Measurements from ENCODE around the gene NSMF.
A peak's percentile ranks its signal among the peaks of the same experiment; 100 is the strongest.

The NSMF gene

GRCh38 chr9:137444106-137444790, 14.9 kb downstream of the NSMF start:
- DNase-seq (ENCODE audit: insufficient read length, low spot score) (no peak), FAIRE-seq (no peak)
- no peak for TF ChIP-seq POLR2A (IDR thresholded peaks at IDR 0.05; ENCODE audit: low read depth, low read length)

DNA sequence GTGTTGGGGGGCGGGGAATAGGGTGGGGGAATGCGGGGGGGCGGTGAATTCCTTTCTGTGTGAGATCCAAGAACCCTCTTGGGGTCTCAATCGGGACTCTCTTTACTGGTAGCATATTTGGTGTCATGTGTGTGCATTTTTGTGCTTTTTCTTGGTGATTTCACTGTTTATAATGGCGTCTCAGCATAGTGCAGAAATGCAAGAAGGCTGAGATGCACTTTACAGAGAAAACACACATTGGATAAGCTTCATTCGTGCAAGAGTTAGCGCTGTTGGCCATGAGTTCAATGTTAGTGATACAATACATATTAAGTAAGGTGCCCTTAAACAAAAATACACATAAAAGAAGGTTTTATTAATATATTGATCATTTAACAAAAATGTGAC, 17.2 kb downstream of the NSMF start:
- FAIRE-seq (no peak), DNase-seq (ENCODE audit: insufficient read length, low spot score) (no peak)
- no peak for TF ChIP-seq POLR2A (IDR thresholded peaks at IDR 0.05; ENCODE audit: low read depth, low read length)

DNA sequence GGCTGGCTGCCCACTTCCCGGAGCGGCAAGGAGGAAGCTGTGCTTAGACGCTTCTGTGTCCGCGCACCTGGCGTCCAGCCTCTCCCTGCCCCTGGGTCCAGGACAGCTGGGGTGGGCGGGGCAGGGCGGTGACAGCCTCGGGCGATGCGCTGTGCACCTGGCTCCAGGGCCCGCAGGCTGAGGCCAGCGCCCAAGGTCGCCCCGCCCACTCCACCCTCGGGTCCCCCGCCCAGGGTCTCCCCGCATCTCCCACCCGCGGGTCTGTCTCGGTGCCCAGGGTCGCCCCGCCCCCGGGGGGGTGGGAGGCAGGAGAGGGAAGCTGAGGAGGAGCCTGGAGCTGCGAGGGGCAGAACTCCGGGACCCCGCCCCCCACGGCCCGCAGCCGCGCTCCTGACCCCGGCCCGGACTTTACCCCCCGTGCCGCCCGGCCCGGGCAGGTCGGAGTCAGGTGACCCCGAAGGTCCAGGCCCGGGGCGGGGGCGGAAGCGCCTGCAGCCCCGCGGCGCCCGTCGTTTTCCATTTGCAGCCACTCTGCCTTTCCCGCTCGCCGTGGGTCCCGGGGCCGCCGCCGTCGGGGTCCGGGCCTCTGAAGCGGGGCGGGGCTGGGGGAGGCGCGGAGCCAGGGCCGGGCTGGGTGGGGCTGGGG, 17.7 kb downstream of the NSMF start, which contains the start of gene ENTPD8:
TSS of gene ENTPD8 (minus strand) at position 69 of the 646 bp plus-strand sequence. CDS start 3,072 bp downstream, outside the sequence.
- DNase-seq (ENCODE audit: insufficient read length, low spot score), result no peak
- TF ChIP-seq POLR2A (IDR thresholded peaks at IDR 0.05; ENCODE audit: low read depth, low read length), result no peak
- no peak for FAIRE-seq

- no peak for DNase-seq (ENCODE audit: insufficient read length, low spot score)
- FAIRE-seq, result no peak
- no peak for TF ChIP-seq POLR2A (IDR thresholded peaks at IDR 0.05; ENCODE audit: low read depth, low read length)
These were observed 19.9 kb downstream of the NSMF start for GRCh38 chr9:137439158-137439714.

- TF ChIP-seq POLR2A (IDR thresholded peaks at IDR 0.05; ENCODE audit: low read depth, low read length), result no peak
- FAIRE-seq (no peak), DNase-seq (ENCODE audit: insufficient read length, low spot score) (no peak)
These were observed 20.5 kb downstream of the NSMF start for GRCh38 chr9:137438591-137439157.

GRCh38 chr9:137437691-137438590, 21.2 kb downstream of the NSMF start:
- no peak for TF ChIP-seq POLR2A (IDR thresholded peaks at IDR 0.05; ENCODE audit: low read depth, low read length)
- FAIRE-seq (no peak), DNase-seq (ENCODE audit: insufficient read length, low spot score) (no peak)

DNA sequence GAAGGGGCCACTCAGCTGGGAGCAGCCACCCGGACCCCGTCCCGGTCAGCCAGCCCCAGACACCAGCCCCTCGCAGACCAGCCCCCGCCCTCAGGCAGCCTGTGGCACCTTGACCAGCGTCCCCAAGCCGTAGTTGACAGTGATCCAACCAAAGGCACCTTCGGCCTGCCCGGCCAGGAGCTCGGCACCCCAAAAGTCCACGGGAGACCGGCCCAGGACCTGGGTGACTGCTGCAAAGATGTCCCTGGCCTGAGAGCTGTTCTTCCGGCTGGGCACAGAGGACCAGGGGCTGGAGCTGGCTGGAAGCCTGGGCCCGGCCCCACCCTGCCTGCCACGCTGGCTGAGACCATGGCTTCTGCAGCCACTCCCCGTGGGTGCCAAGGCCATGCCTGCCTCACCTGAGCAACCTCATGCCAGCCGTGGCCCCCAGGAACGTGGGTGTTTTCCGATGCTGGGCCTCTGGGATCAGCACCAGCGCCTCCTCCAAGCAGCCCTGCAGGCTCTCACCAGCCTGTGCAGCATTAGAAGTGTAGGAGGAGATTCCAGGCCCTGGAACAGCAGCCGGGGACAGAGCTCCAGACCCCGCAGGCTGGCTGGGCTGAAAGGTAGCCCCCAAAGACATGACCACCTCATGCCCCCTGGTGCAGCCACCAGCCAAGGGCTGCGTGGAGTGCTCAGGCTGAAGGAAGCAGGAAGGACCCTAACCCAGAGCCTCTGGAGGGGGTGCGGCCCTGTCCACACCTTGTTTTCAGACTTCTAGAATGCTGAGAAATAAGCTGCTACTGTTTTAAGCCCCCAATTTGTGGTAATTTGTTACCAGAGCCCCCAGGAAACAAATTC, 22.2 kb downstream of the NSMF start:
- no peak for TF ChIP-seq POLR2A (IDR thresholded peaks at IDR 0.05; ENCODE audit: low read depth, low read length)
- DNase-seq (ENCODE audit: insufficient read length, low spot score) (no peak), FAIRE-seq (no peak)

DNA sequence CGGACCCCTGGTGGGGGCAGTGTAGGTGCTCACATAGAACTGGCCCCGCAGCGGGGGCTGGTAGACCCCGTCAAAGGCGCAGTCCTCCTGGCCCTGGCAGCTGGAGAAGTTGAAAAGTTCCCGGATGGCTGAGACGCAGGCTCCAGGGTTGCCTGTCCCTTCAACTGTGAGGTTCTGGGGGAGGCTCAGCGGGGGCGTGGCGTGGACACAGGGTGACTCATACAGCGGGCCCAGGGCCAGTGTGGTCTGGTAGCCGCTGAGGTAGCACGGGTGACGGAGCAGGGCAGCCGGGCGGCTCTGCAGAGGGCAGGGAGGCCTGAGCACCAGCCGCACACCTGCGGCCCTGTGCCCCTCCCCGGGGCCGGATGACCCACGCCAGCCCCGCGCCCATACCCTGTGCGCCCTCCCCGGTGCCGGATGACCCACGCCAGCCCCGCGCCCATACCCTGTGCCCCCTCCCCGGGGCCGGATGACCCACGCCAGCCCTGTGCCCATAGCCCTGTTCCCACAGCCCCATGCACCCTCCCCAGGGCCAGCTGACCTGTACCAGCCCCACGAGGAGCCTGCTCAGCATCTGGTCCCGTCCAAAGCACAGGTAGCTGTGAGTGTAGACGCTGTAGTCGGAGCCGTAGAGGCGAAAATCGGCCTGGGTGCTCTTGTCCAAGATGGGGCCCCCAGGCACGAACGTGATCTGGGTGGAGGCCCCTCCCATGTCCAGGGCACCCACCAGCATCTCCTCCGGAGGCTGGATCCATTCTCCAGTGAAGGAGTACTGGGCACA, 23.0 kb downstream of the NSMF start:
- FAIRE-seq, result peak; percentile 96
- TF ChIP-seq POLR2A (IDR thresholded peaks at IDR 0.05; ENCODE audit: low read depth, low read length), result no peak
- peak; percentile 100 for DNase-seq (ENCODE audit: insufficient read length, low spot score)

GRCh38 chr9:137435381-137435891, 23.7 kb downstream of the NSMF start:
- FAIRE-seq, result no peak
- no peak for DNase-seq (ENCODE audit: insufficient read length, low spot score)
- TF ChIP-seq POLR2A (IDR thresholded peaks at IDR 0.05; ENCODE audit: low read depth, low read length), result no peak

DNA sequence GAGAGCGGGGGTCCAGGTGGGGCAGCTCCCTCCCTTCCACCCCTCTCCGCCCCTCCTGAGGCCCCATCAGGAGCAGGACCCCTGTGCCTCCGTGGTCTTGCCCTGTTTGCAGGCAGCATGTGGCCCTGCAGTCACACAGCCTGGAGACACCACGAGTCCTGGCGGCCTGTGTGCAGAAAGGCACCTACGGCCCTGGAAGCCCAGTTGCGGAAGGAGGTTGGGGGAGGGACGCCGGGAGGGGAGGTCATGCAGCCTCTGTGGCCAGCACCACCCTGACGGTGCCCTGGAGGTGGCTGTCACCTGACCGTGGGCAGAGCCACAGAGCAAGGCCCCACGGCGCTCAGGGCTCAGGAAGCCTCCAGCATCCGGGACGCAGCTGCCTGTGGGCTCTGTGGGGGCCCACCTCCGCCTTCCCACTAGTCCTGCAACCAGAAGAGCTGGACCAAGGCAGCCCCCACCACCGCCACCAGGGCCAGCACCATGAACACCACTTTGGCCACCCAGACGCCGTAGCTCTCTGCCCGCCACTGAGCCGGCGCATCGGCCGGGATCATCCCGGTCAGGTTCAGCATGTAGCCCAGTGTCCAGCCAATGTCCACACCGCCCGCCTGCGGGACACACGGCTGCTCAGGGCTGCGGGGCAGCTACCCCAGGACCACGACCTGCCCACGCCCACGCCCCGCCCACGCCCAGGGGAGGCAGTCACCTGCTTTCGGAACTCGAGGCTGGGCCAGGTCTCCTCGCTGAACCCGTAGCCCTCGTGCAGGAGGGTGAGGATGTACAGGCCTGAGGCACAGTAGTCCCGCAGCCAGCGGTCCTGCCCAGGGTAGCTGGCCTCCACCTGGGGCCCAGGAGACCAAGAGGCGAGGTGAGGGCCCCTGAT, 24.4 kb downstream of the NSMF start:
- FAIRE-seq (no peak), DNase-seq (ENCODE audit: insufficient read length, low spot score) (no peak)
- no peak for TF ChIP-seq POLR2A (IDR thresholded peaks at IDR 0.05; ENCODE audit: low read depth, low read length)

DNA sequence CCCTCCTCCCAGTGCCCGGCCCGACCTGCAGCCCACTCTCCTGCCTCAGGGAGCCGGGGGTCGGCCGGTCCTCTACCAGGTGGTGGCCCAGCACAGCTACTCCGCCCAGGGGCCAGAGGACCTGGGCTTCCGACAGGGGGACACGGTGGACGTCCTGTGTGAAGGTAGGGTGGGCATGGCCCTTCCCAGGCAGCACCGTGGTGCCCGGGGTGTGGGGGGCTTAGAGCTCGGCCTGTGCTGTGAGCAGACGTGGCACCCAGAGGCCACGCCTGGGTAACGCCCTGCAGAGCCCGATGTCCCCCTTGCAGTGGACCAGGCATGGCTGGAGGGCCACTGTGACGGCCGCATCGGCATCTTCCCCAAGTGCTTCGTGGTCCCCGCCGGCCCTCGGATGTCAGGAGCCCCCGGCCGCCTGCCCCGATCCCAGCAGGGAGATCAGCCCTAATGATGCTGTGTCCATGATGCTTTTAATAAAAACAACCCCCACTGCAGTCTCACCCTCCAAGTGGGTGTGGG, 25.2 kb downstream of the NSMF start:
- DNase-seq (ENCODE audit: insufficient read length, low spot score) (no peak), FAIRE-seq (no peak)
- no peak for TF ChIP-seq POLR2A (IDR thresholded peaks at IDR 0.05; ENCODE audit: low read depth, low read length)

All from H54 (cell line).